OCI-LY7 (cell line): Measurements from ENCODE around the gene BCKDHB. TPM values are rescaled to one million over a fixed set of nuclear protein-coding genes. Genes with fewer than 3 reads are reported as not detected.
"Not testable (repeated sequence)": the region's sequence is repeated elsewhere in the genome, so short reads cannot be mapped to it uniquely, and the experiment has no call there.

Experiments used
- Bru-seq: library from RNA; stranded (reverse); fragments of 400-500 nt; gene quantifications from one replicate; lab custom pipeline; 2021; lab: Mats Ljungman, UMichigan
- BruChase-seq, 2 experiments: library from RNA; stranded (reverse); fragments of 400-500 nt; gene quantifications; one replicate each; lab custom pipeline; 2021; lab: Mats Ljungman, UMichigan
- BruUV-seq: library from RNA; stranded (reverse); fragments of 400-500 nt; replicated peaks from 2 replicates; lab custom pipeline; 2021; lab: Mats Ljungman, UMichigan
- CTCF ChIA-PET: fragments of 300-600 bp; sonication (Branson Sonifier 250); formaldehyde crosslinking; loops from one replicate; lab custom pipeline; 2022; ENCODE audit warnings: antibody characterized with exemption; ENCODE audit not compliant: unreplicated experiment; lab: Charles Lee
- POLR2A ChIA-PET: fragments of 300-600 bp; sonication (Branson Sonifier 250); formaldehyde crosslinking; loops from one replicate; lab custom pipeline; 2022; ENCODE audit warnings: antibody characterized with exemption; lab: Charles Lee
- DNase-seq: peaks from one replicate; pipeline ENCODE4 v3.0.0-alpha.2; 2015; ENCODE audit warnings: low spot score
- H2AFZ ChIP-seq: fragments of 200-600 bp; sonication (generic), shearing (Covaris generic); 2 replicates; pipeline ENCODE4 v1.6.1; 2014; ENCODE audit warnings: mild to moderate bottlenecking, antibody characterized with exemption, low read length, moderate library complexity
- H3K27ac ChIP-seq: fragments of 200-600 bp; sonication (generic); 2 replicates; pipeline ENCODE4 v1.5.1; 2014; ENCODE audit warnings: mixed run types, low read depth, mild to moderate bottlenecking, moderate library complexity, low read length, inconsistent platforms; ENCODE audit not compliant: poor library complexity, severe bottlenecking
- H3K36me3 ChIP-seq: fragments of 200-600 bp; sonication (generic); 2 replicates; pipeline ENCODE4 v1.6.1; 2014; ENCODE audit warnings: mild to moderate bottlenecking, antibody characterized with exemption, low read length, moderate library complexity, mixed read lengths; ENCODE audit not compliant: insufficient read depth
- H3K4me1 ChIP-seq: fragments of 200-600 bp; sonication (generic); 2 replicates; pipeline ENCODE4 v1.5.1; 2014; ENCODE audit warnings: mild to moderate bottlenecking, low read length; ENCODE audit not compliant: insufficient read depth, poor library complexity, severe bottlenecking
- H3K4me2 ChIP-seq: fragments of 200-600 bp; sonication (generic); 2 replicates; pipeline ENCODE4 v1.6.1; 2014; ENCODE audit warnings: mild to moderate bottlenecking, low read length
- H3K4me3 ChIP-seq: fragments of 200-600 bp; sonication (generic); 2 replicates; pipeline ENCODE4 v1.5.1; 2014; ENCODE audit warnings: mild to moderate bottlenecking, low read depth, low read length; ENCODE audit not compliant: poor library complexity, severe bottlenecking
- H3K79me2 ChIP-seq: fragments of 200-600 bp; sonication (generic); 2 replicates; pipeline ENCODE4 v1.6.1; 2016; ENCODE audit warnings: low read depth, mild to moderate bottlenecking, low read length, moderate library complexity, mixed read lengths; ENCODE audit not compliant: insufficient read depth
- H3K9me2 ChIP-seq: fragments of 200-600 bp; sonication (generic); 2 replicates; pipeline ENCODE4 v1.6.1; 2016; ENCODE audit warnings: mild to moderate bottlenecking, low read length, mixed read lengths; ENCODE audit not compliant: insufficient read depth
- H3K9me3 ChIP-seq: fragments of 200-600 bp; sonication (generic); 2 replicates; pipeline ENCODE4 v1.6.1; 2014; ENCODE audit warnings: mild to moderate bottlenecking, mixed run types, low read length, mixed read lengths
- H4K20me1 ChIP-seq: fragments of 200-600 bp; sonication (generic); 2 replicates; pipeline ENCODE4 v1.6.1; 2014; ENCODE audit warnings: mild to moderate bottlenecking, antibody characterized with exemption, low read length, moderate library complexity, mixed read lengths; ENCODE audit not compliant: insufficient read depth
- CTCF ChIP-seq: fragments of 200-600 bp; sonication (generic); conservative IDR thresholded peaks from 2 replicates; pipeline ENCODE4 v1.5.1; 2014; ENCODE audit warnings: mild to moderate bottlenecking, antibody characterized with exemption, low read length, moderate library complexity, mixed read lengths
- EZH2phosphoT487 ChIP-seq: fragments of 200-600 bp; sonication (generic); IDR thresholded peaks from 2 replicates; pipeline ENCODE4 v1.6.1; 2018; ENCODE audit warnings: low read depth, borderline replicate concordance, mild to moderate bottlenecking, mixed run types, antibody characterized with exemption, low read length, moderate library complexity, mixed read lengths
- intact Hi-C: fragments of 100-400 bp; cut with micrococcal nuclease; formaldehyde crosslinking; loops from one replicate; pipeline ENCODE4 v1.10.0; 2022; ENCODE audit not compliant: unreplicated experiment
- long read RNA-seq: library from polyadenylated mRNA; stranded (forward); transcript quantifications from one replicate; pipeline ENCODE4 v2.0.0, GENCODE V29; 2022
- total RNA-seq, 2 experiments: library from RNA; depleted of rRNA in 1 of 2; stranded (reverse); fragments of >200 nt in 1 of 2; shearing (Covaris generic) in 1 of 2; gene quantifications; 2 replicates each; pipeline ENCODE4 v1.2.3, GENCODE V29; 2014 to 2022

The BCKDHB gene
- total RNA-seq (2014; rRNA removed; shearing (Covaris generic)) (25.0 and 30.3 TPM in 2 replicates), total RNA-seq (2022) (25.7 and 31.7 TPM in 2 replicates), Bru-seq, nascent RNA (percentile 68 among the genes with signal in this experiment), BruChase-seq, experiment 1, labeled RNA remaining after a 6-hour chase (percentile 64 among the genes with signal in this experiment), BruChase-seq, experiment 2, labeled RNA remaining after a 2-hour chase (percentile 65 among the genes with signal in this experiment)
- long read RNA-seq, transcript BCKDHB-201 (10 exons, 3,692 nt), result major isoform, 45 of 91 reads
- long read RNA-seq, transcript BCKDHB-202 (11 exons, 1,514 nt), result minor isoform, 18 of 91 reads
- long read RNA-seq, partial matches to known transcripts, result 6 of 91 reads
- long read RNA-seq, other reads (novel, unspliced or antisense), result 21 of 91 reads

- peak within 1 kb of the TSS; percentile 77 for H3K4me2 ChIP-seq
- ChIA-PET POLR2A (interaction anchor here (0.6 to 2.1 kb wide), 15 partner anchors 8 to 103 kb away, joined by 3 to 12 read pairs (median 4); partner anchors contain the start of gene TTK), CTCF (no interaction called here)
- no peaks in the 10 kb centered on the region for H3K9me2 ChIP-seq
- no peaks in the 10 kb centered on the region for H3K36me3 ChIP-seq
- TF ChIP-seq CTCF (no peak), EZH2phosphoT487 (no peak)
- peak within 1 kb of the TSS; percentile 100 for H2AFZ ChIP-seq
- H3K4me3 ChIP-seq, result peak within 1 kb of the TSS; percentile 94
- no peaks in the 10 kb centered on the region for H3K9me3 ChIP-seq
- BruUV-seq, result no TSS peak
- DNase-seq, result peak; percentile 99
- peaks cover 14% of the 10 kb centered on the region for H3K4me1 ChIP-seq
- intact Hi-C loops, result loop anchor here (1.0 to 5.0 kb wide), 3 partner anchors 102 to 1029 kb away; partner anchors contain the start of genes HMGN3, PHIP and TTK
- peaks cover 9% of the 10 kb centered on the region; the same call in 1 of the 2 replicates for H3K79me2 ChIP-seq
- peak within 1 kb of the TSS; percentile 46 for H3K27ac ChIP-seq
- no peaks in the 10 kb centered on the region for H4K20me1 ChIP-seq
Measured at GRCh38 chr6:80106418-80107235, at the start of gene BCKDHB. Gene BCKDHB, plus strand, starts transcription at chr6:80106671. Its CDS starts 23 bp downstream, at chr6:80106694.

GRCh38 chr6:80060774-80061173, 45.7 kb upstream of the BCKDHB start:
- Histone ChIP-seq H3K27ac (no peak overlapping the region), H3K4me1 (no peaks in the 10 kb centered on the region), H3K36me3 (no peaks in the 10 kb centered on the region; the same call in 1 of the 2 replicates), H3K9me3 (no peaks in the 10 kb centered on the region), H3K4me2 (no peak overlapping the region), H3K9me2 (no peaks in the 10 kb centered on the region), H3K79me2 (no peaks in the 10 kb centered on the region), H3K4me3 (no peak overlapping the region), H2AFZ (no peak overlapping the region), H4K20me1 (no peaks in the 10 kb centered on the region)
- no peak for DNase-seq
- intact Hi-C loops, result no loop called here
- POLR2A ChIA-PET, result interaction anchor here (1.5 kb wide), 1 partner anchor 11 kb away, joined by 3 read pairs; no protein-coding TSS in a partner anchor
- BruUV-seq, result no TSS peak
- TF ChIP-seq EZH2phosphoT487 (no peak), CTCF (no peak)
- CTCF ChIA-PET, result no interaction called here

GRCh38 chr6:80068146-80068545, 38.3 kb upstream of the BCKDHB start:
- CTCF ChIA-PET, intact Hi-C loops, H3K4me3 ChIP-seq, H4K20me1 ChIP-seq, H3K4me1 ChIP-seq, H3K9me3 ChIP-seq, H3K36me3 ChIP-seq, H3K9me2 ChIP-seq, H3K79me2 ChIP-seq, DNase-seq, H3K27ac ChIP-seq, POLR2A ChIA-PET, BruUV-seq, H3K4me2 ChIP-seq, H2AFZ ChIP-seq: not testable (repeated sequence)

- H3K9me2 ChIP-seq, H3K4me2 ChIP-seq, H3K9me3 ChIP-seq, H3K79me2 ChIP-seq, H3K36me3 ChIP-seq, H2AFZ ChIP-seq, CTCF ChIA-PET, POLR2A ChIA-PET, H3K27ac ChIP-seq, H3K4me1 ChIP-seq, BruUV-seq, H4K20me1 ChIP-seq, intact Hi-C loops, DNase-seq, H3K4me3 ChIP-seq: not testable (repeated sequence)
Measured at GRCh38 chr6:80070431-80070830, 36.0 kb upstream of the BCKDHB start.
